Neural progenitor cell (in vitro differentiated cells): ENCODE data around the gene EEF2K. TPM values are rescaled to one million over a fixed set of nuclear protein-coding genes. Genes with fewer than 3 reads are reported as not detected.
A peak's percentile ranks its signal among the peaks of the same experiment; 100 is the strongest.

ENCODE experiments used
- DNase-seq: peaks from one replicate; pipeline ENCODE4 v3.0.0-alpha.2; 2016; ENCODE audit warnings: low spot score
- H2AFZ ChIP-seq: fragments of 200-600 bp; sonication (generic); replicated peaks from 2 replicates; pipeline ENCODE4 v1.6.1; 2016; ENCODE audit warnings: antibody characterized with exemption
- H3F3A ChIP-seq: fragments of 200-600 bp; sonication (generic); 2 replicates; pipeline ENCODE4 v1.6.1; 2016; ENCODE audit warnings: antibody characterized with exemption, low read depth
- H3K27ac ChIP-seq: fragments of 200-600 bp; sonication (generic); 2 replicates; pipeline ENCODE4 v1.5.1; 2016; ENCODE audit warnings: mild to moderate bottlenecking
- H3K27me3 ChIP-seq: fragments of 200-600 bp; sonication (generic); 2 replicates; pipeline ENCODE4 v1.6.1; 2016; ENCODE audit warnings: mild to moderate bottlenecking, moderate library complexity
- H3K36me3 ChIP-seq: fragments of 200-600 bp; sonication (generic); 2 replicates; pipeline ENCODE4 v1.5.1; 2016
- H3K4me1 ChIP-seq: fragments of 200-600 bp; sonication (generic); 2 replicates; pipeline ENCODE4 v1.6.1; 2016; ENCODE audit warnings: mixed run types
- H3K4me2 ChIP-seq: fragments of 200-600 bp; sonication (generic); 2 replicates; pipeline ENCODE4 v1.6.1; 2016
- H3K4me3 ChIP-seq: fragments of 200-600 bp; sonication (generic); 2 replicates; pipeline ENCODE4 v1.5.1; 2016
- H3K79me2 ChIP-seq: fragments of 200-600 bp; sonication (generic); 2 replicates; pipeline ENCODE4 v1.6.1; 2016; ENCODE audit warnings: low read depth
- H3K9ac ChIP-seq: fragments of 200-600 bp; sonication (generic); 2 replicates; pipeline ENCODE4 v1.6.1; 2016
- H3K9me3 ChIP-seq: fragments of 200-600 bp; sonication (generic); 2 replicates; pipeline ENCODE4 v1.5.1; 2016; ENCODE audit warnings: low read depth
- H4K20me1 ChIP-seq: fragments of 200-600 bp; sonication (generic); 2 replicates; pipeline ENCODE4 v1.6.1; 2016; ENCODE audit warnings: low read depth
- H3K27ac Mint-ChIP-seq: 3 replicates; pipeline ENCODE4 v1.8.0; 2021; ENCODE audit warnings: mixed read lengths
- H3K27me3 Mint-ChIP-seq: 2 replicates; pipeline ENCODE4 v1.8.0; 2022; ENCODE audit warnings: low read depth, mild to moderate bottlenecking, inconsistent platforms, moderate library complexity, mixed read lengths; ENCODE audit not compliant: insufficient read depth
- H3K36me3 Mint-ChIP-seq: 3 replicates; pipeline ENCODE4 v1.8.0; 2021; ENCODE audit warnings: mixed read lengths
- H3K4me1 Mint-ChIP-seq: 3 replicates; pipeline ENCODE4 v1.8.0; 2021; ENCODE audit warnings: mixed read lengths
- H3K4me3 Mint-ChIP-seq: 3 replicates; pipeline ENCODE4 v1.8.0; 2021; ENCODE audit warnings: mild to moderate bottlenecking, moderate library complexity, mixed read lengths
- H3K9me3 Mint-ChIP-seq: 3 replicates; pipeline ENCODE4 v1.8.0; 2020; ENCODE audit warnings: mixed read lengths
- CTCF ChIP-seq: fragments of 200-600 bp; sonication (generic); IDR thresholded peaks from 2 replicates; pipeline ENCODE4 v1.5.1; 2017; ENCODE audit warnings: antibody characterized with exemption, mild to moderate bottlenecking
- EZH2 ChIP-seq: fragments of 200-600 bp; sonication (generic); IDR thresholded peaks from 2 replicates; pipeline ENCODE4 v1.6.1; 2017; ENCODE audit warnings: antibody characterized with exemption, mild to moderate bottlenecking, moderate library complexity
- EZH2phosphoT487 ChIP-seq: fragments of 200-600 bp; sonication (generic); IDR thresholded peaks from 2 replicates; pipeline ENCODE4 v1.6.1; 2017; ENCODE audit warnings: antibody characterized with exemption
- total RNA-seq: library from RNA; depleted of rRNA; stranded (reverse); fragments of >200 nt; gene quantifications from 2 replicates; pipeline ENCODE4 v1.2.3, GENCODE V29; 2015; ENCODE audit warnings: low replicate concordance

Gene EEF2K
- total RNA-seq, 1 donor from 2014 or later = 9.0 TPM

GRCh38 chr16:22207715-22208360 is 1.8 kb downstream of the EEF2K start:
- Histone ChIP-seq H3K27me3 (peaks cover 10% of the 10 kb centered on the region), H3K36me3 (no peaks in the 10 kb centered on the region), H3K4me2 (peak overlapping the region; percentile 93), H3K79me2 (peaks cover 16% of the 10 kb centered on the region), H3K9ac (no peak overlapping the region), H3K9me3 (no peaks in the 10 kb centered on the region), H3F3A (peaks cover 18% of the 10 kb centered on the region), H3K4me3 (peak overlapping the region; percentile 92), H2AFZ (no peak overlapping the region), H3K4me1 (no peaks in the 10 kb centered on the region), H3K27ac (no peak overlapping the region), H4K20me1 (peaks cover 12% of the 10 kb centered on the region)
- peak overlapping the region; percentile 94 for H3K4me3 Mint-ChIP-seq
- H3K36me3 Mint-ChIP-seq = no peaks in the 10 kb centered on the region
- H3K9me3 Mint-ChIP-seq = no peaks in the 10 kb centered on the region
- H3K27ac Mint-ChIP-seq = no peak overlapping the region
- no peak for TF ChIP-seq EZH2phosphoT487
- TF ChIP-seq CTCF = no peak
- TF ChIP-seq EZH2 = no peak
- no peak for DNase-seq
- peaks cover 11% of the 10 kb centered on the region for H3K4me1 Mint-ChIP-seq
- peaks cover 4% of the 10 kb centered on the region for H3K27me3 Mint-ChIP-seq

GRCh38 chr16:22210285-22210684 is 4.2 kb downstream of the EEF2K start:
- TF ChIP-seq CTCF = no peak
- TF ChIP-seq EZH2 = no peak
- TF ChIP-seq EZH2phosphoT487 = no peak
- Histone ChIP-seq H2AFZ (no peak overlapping the region), H3K36me3 (no peaks in the 10 kb centered on the region), H3K4me1 (no peaks in the 10 kb centered on the region), H3K27me3 (peaks cover 10% of the 10 kb centered on the region), H4K20me1 (peaks cover 12% of the 10 kb centered on the region), H3K9ac (no peak overlapping the region), H3K9me3 (no peaks in the 10 kb centered on the region), H3K4me3 (no peak overlapping the region), H3K4me2 (no peak overlapping the region), H3K27ac (no peak overlapping the region), H3K79me2 (peaks cover 16% of the 10 kb centered on the region), H3F3A (peaks cover 13% of the 10 kb centered on the region)
- no peak overlapping the region for H3K27ac Mint-ChIP-seq
- H3K4me1 Mint-ChIP-seq = peaks cover 14% of the 10 kb centered on the region
- H3K27me3 Mint-ChIP-seq = peaks cover 4% of the 10 kb centered on the region
- no peak for DNase-seq
- no peaks in the 10 kb centered on the region for H3K9me3 Mint-ChIP-seq
- H3K36me3 Mint-ChIP-seq = peaks cover 3% of the 10 kb centered on the region
- H3K4me3 Mint-ChIP-seq = no peak overlapping the region

GRCh38 chr16:22210854-22211253 is 4.8 kb downstream of the EEF2K start:
- Histone ChIP-seq H2AFZ (no peak overlapping the region), H3K4me2 (no peak overlapping the region), H3K4me3 (no peak overlapping the region), H3K9ac (no peak overlapping the region), H3K36me3 (no peaks in the 10 kb centered on the region), H3K4me1 (no peaks in the 10 kb centered on the region), H3K9me3 (no peaks in the 10 kb centered on the region), H4K20me1 (peaks cover 12% of the 10 kb centered on the region), H3K27ac (no peak overlapping the region), H3K27me3 (peaks cover 10% of the 10 kb centered on the region), H3K79me2 (peaks cover 16% of the 10 kb centered on the region), H3F3A (peaks cover 8% of the 10 kb centered on the region)
- H3K27ac Mint-ChIP-seq = no peak overlapping the region
- H3K4me3 Mint-ChIP-seq = no peak overlapping the region
- peaks cover 14% of the 10 kb centered on the region for H3K4me1 Mint-ChIP-seq
- peaks cover 3% of the 10 kb centered on the region for H3K36me3 Mint-ChIP-seq
- peaks cover 4% of the 10 kb centered on the region for H3K27me3 Mint-ChIP-seq
- TF ChIP-seq EZH2 = no peak
- TF ChIP-seq CTCF = no peak
- TF ChIP-seq EZH2phosphoT487 = no peak
- H3K9me3 Mint-ChIP-seq = no peaks in the 10 kb centered on the region
- no peak for DNase-seq
